T47D (cell line): ENCODE results near the gene IGF1R.

ENCODE experiments used
- DNase-seq, 2 experiments: peaks; one replicate each; pipeline versions ENCODE4 v3.0.0 to v3.0.0-alpha.2; 2011 to 2012; ENCODE audit warnings: low read depth in 1 of 2, low spot score in 1 of 2
- JUND ChIP-seq: IDR thresholded peaks from 2 replicates; pipeline ENCODE4 v1.6.1; 2012; ENCODE audit warnings: low read depth
- in situ Hi-C: cut with HindIII; loops from 2 replicates; pipeline ENCODE4 v1.10.0; 2016; ENCODE audit warnings: low sequenced_read_pairs, low pct_unique_long_range_greater_than_20kb

IGF1R gene

GRCh38 chr15:98651036-98651481, 2.7 kb downstream of the IGF1R start:
- in situ Hi-C loops: no loop called here
- no peak for TF ChIP-seq JUND
- peak; percentile 35 to 46 for DNase-seq

- peak; percentile 15 to 40 for DNase-seq
- in situ Hi-C loops: no loop called here
Observed at GRCh38 chr15:98651581-98652220, 3.4 kb downstream of the IGF1R start.

GRCh38 chr15:98653686-98654085, 5.3 kb downstream of the IGF1R start:
- DNase-seq: no peak

More at GRCh38 chr15:98651581-98652220, 3.4 kb downstream of the IGF1R start:
- no peak for TF ChIP-seq JUND

GRCh38 chr15:98654790-98655360, 6.5 kb downstream of the IGF1R start:
- peak in 1 of 2 experiments; percentile 71 for DNase-seq
- TF ChIP-seq JUND: 0 out of 2 replicates have a peak, but pooled peaks have one; percentile 20
- in situ Hi-C loops: no loop called here

More at GRCh38 chr15:98653686-98654085, 5.3 kb downstream of the IGF1R start:
- in situ Hi-C loops: no loop called here
- TF ChIP-seq JUND: no peak

GRCh38 chr15:98655732-98656131, 7.4 kb downstream of the IGF1R start:
- no peak for DNase-seq
- TF ChIP-seq JUND: no peak
- in situ Hi-C loops: no loop called here

GRCh38 chr15:98657721-98658120, 9.4 kb downstream of the IGF1R start:
- in situ Hi-C loops: no loop called here
- no peak for TF ChIP-seq JUND
- no peak for DNase-seq

- DNase-seq: peak; percentile 54 to 78
- no peak for TF ChIP-seq JUND
- in situ Hi-C loops: no loop called here
Observed at GRCh38 chr15:98658831-98659699, 10.7 kb downstream of the IGF1R start.

GRCh38 chr15:98660055-98660454, 11.7 kb downstream of the IGF1R start:
- in situ Hi-C loops: no loop called here
- no peak for DNase-seq
- TF ChIP-seq JUND: no peak

- DNase-seq: peak in 1 of 2 experiments; percentile 33
- in situ Hi-C loops: no loop called here
- no peak for TF ChIP-seq JUND
Observed at GRCh38 chr15:98663045-98663444, 14.7 kb downstream of the IGF1R start.

- no peak for TF ChIP-seq JUND
- no peak for DNase-seq
- in situ Hi-C loops: no loop called here
Observed at GRCh38 chr15:98663606-98664005, 15.3 kb downstream of the IGF1R start.

GRCh38 chr15:98666441-98666840, 18.1 kb downstream of the IGF1R start:
- no peak for DNase-seq
- in situ Hi-C loops: no loop called here
- TF ChIP-seq JUND: no peak

GRCh38 chr15:98666841-98667240, 18.5 kb downstream of the IGF1R start:
- in situ Hi-C loops: no loop called here

GRCh38 chr15:98667521-98668179, 19.3 kb downstream of the IGF1R start:
- no peak for TF ChIP-seq JUND
- in situ Hi-C loops: no loop called here

More at GRCh38 chr15:98666841-98667240, 18.5 kb downstream of the IGF1R start:
- no peak for DNase-seq
- no peak for TF ChIP-seq JUND

More at GRCh38 chr15:98667521-98668179, 19.3 kb downstream of the IGF1R start:
- peak; percentile 49 to 72 for DNase-seq
